Ovary (tissue), 9 donors: ENCODE results near the gene PLCL1. TPM values are rescaled to one million over a fixed set of nuclear protein-coding genes. Genes with fewer than 3 reads are reported as not detected.

ENCODE experiments used
- DNase-seq, 5 donors: peaks; one replicate each; pipeline ENCODE4 v3.0.0-alpha.2; 2019 to 2020
- H3K27ac ChIP-seq, 2 donors: fragments of 200-600 bp; one replicate each; pipeline versions ENCODE4 v1.5.1 to v1.8.0; 2019 to 2022
- H3K27me3 ChIP-seq: fragments of 200-600 bp; one replicate; pipeline ENCODE4 v1.8.0; 2022
- H3K36me3 ChIP-seq: fragments of 200-600 bp; sonication (generic); one replicate; pipeline ENCODE4 v1.5.1; 2019
- H3K4me1 ChIP-seq: one replicate; pipeline ENCODE4 v1.8.1; 2013; ENCODE audit warnings: mild to moderate bottlenecking, moderate library complexity; ENCODE audit not compliant: insufficient read depth
- H3K4me3 ChIP-seq: fragments of 200-600 bp; sonication (generic); one replicate; pipeline ENCODE4 v1.5.1; 2017
- H3K9me3 ChIP-seq, 2 donors: fragments of 200-600 bp in 1 of 2; sonication (generic) in 1 of 2; one replicate each; pipeline versions ENCODE4 v1.5.1 to v1.8.1; 2013 to 2019; ENCODE audit warnings: mild to moderate bottlenecking in 1 of 2, moderate library complexity in 1 of 2
- CTCF ChIP-seq, 3 donors: fragments of 450-650 bp in 2 of 3; fragments of 200-600 bp in 1 of 3; IDR thresholded peaks; one replicate each; pipeline versions ENCODE4 v1.5.1 to v1.8.0; 2016 to 2022; ENCODE audit warnings: antibody characterized with exemption in 3 of 3, mild to moderate bottlenecking in 1 of 3
- EP300 ChIP-seq: sonication (generic); formaldehyde crosslinking; IDR thresholded peaks from one replicate; pipeline ENCODE4 v1.6.1; 2017; ENCODE audit warnings: antibody characterized with exemption
- POLR2A ChIP-seq: fragments of 450-650 bp; IDR thresholded peaks from one replicate; pipeline ENCODE4 v1.6.1; 2017; ENCODE audit warnings: antibody characterized with exemption, mild to moderate bottlenecking, moderate library complexity
- WGBS, 3 donors: extraction: QIAGEN DNeasy Blood & Tissue Kit in 1 of 3; methylation state at CpG; one replicate each; pipeline versions ENCODE4 v1.1.5 to v1.1.7; 2013 to 2017; 5-methylcytosine and 5-hydroxymethylcytosine counted together
- intact Hi-C, 4 donors: fragments of 100-400 bp; cut with DNase I; formaldehyde crosslinking; loops; one replicate each; pipeline versions ENCODE4 v1.11.0 to v1.15.1; 2022 to 2023
- polyA plus RNA-seq, 2 donors: library from polyadenylated mRNA; stranded (reverse); fragments of 200-250 nt in 1 of 2; fragments of 350-450 nt in 1 of 2; fragmentation: Illumina TruSeq in 1 of 2; extraction: RNeasy Lipid Tissue Mini Kit (QIAGEN cat#74804) in 1 of 2; gene quantifications; one replicate each; pipeline ENCODE4 v1.2.3, GENCODE V29; 2013 to 2014
- total RNA-seq, 7 donors: library from RNA; depleted of rRNA in 2 of 7; stranded (reverse); fragments of >200 nt in 2 of 7; fragmentation: NEBNext Ultra II Directional in 3 of 7; extraction: Animal tissue kit (Norgen Biotek cat#: 25700) in 3 of 7; gene quantifications; one replicate each; pipeline versions ENCODE4 v1.1.0 to v1.2.4, GENCODE V29; 2016 to 2023
- donor health status: DM: no; HTN: no; CAD: no; lungs with moderate emphysema.
- donor health status: DM: no; HTN: no; CAD: no.
- donor health status: Bipolar disorder and iron deficiency.
- donor health status: DM: yes; HTN: yes; CAD: no.
- donor health status: DM: no; HTN: no; CAD: no.
- donor health status: DM: yes; HTN: yes; CAD: no.

PLCL1 gene
- total and polyA plus RNA-seq, 9 donors: 8.4 to 17.9 (median 11.1) TPM

GRCh38 chr2:197965756-197966155 lies 161.4 kb downstream of the PLCL1 start:
- no peaks in the 10 kb centered on the region for H3K9me3 ChIP-seq

GRCh38 chr2:197969391-197969893 lies 165.0 kb downstream of the PLCL1 start:
- intact Hi-C loops: no loop called here
- H3K9me3 ChIP-seq: no peaks in the 10 kb centered on the region
- no peaks in the 10 kb centered on the region for H3K36me3 ChIP-seq
- no peaks in the 10 kb centered on the region for H3K27me3 ChIP-seq
- H3K4me3 ChIP-seq: no peak overlapping the region
- TF ChIP-seq CTCF (IDR thresholded peaks at IDR 0.05): no peak
- TF ChIP-seq EP300: no peak
- TF ChIP-seq POLR2A: no peak
- no peak overlapping the region for H3K27ac ChIP-seq
- no peak for DNase-seq
- peaks cover 4% of the 10 kb centered on the region for H3K4me1 ChIP-seq

More at GRCh38 chr2:197965756-197966155, 161.4 kb downstream of the PLCL1 start:
- H3K4me1 ChIP-seq: no peaks in the 10 kb centered on the region
- no peak for DNase-seq
- no peaks in the 10 kb centered on the region for H3K36me3 ChIP-seq
- TF ChIP-seq POLR2A (no peak), CTCF (IDR thresholded peaks at IDR 0.05) (no peak), EP300 (no peak)
- intact Hi-C loops: no loop called here
- H3K27ac ChIP-seq: no peak overlapping the region
- no peak overlapping the region for H3K4me3 ChIP-seq
- H3K27me3 ChIP-seq: no peaks in the 10 kb centered on the region

- Histone ChIP-seq H3K27ac (peak overlapping the region in 1 of 2 donors; percentile 54), H3K36me3 (no peaks in the 10 kb centered on the region), H3K4me3 (no peak overlapping the region), H3K9me3 (no peaks in the 10 kb centered on the region), H3K27me3 (no peaks in the 10 kb centered on the region), H3K4me1 (peaks cover 7% of the 10 kb centered on the region)
- intact Hi-C loops: no loop called here
- 3 to 8% (median 4%) methylated on average over 2 of the region's 2 CpGs for WGBS, 3 donors
- peak in 4 of 5 donors; percentile 42 to 80 (median 71) for DNase-seq
- TF ChIP-seq CTCF (IDR thresholded peaks at IDR 0.05) (no peak), POLR2A (no peak), EP300 (no peak)
Measured at GRCh38 chr2:197972061-197972460, 167.7 kb downstream of the PLCL1 start.

GRCh38 chr2:197972587-197972986 lies 168.2 kb downstream of the PLCL1 start:
- intact Hi-C loops: no loop called here
- 47 to 71% (median 64%) methylated on average over 2 of the region's 2 CpGs for WGBS, 3 donors
- TF ChIP-seq CTCF (IDR thresholded peaks at IDR 0.05) (no peak), EP300 (no peak), POLR2A (no peak)
- H3K9me3 ChIP-seq: no peaks in the 10 kb centered on the region
- peaks cover 8% of the 10 kb centered on the region for H3K4me1 ChIP-seq
- no peaks in the 10 kb centered on the region for H3K27me3 ChIP-seq
- H3K4me3 ChIP-seq: no peak overlapping the region
- DNase-seq: no peak
- H3K27ac ChIP-seq: peak overlapping the region in 1 of 2 donors; percentile 54
- H3K36me3 ChIP-seq: no peaks in the 10 kb centered on the region
